ENCODE results near the gene ZAP70. TPM values are rescaled to one million over a fixed set of nuclear protein-coding genes. Genes with fewer than 3 reads are reported as not detected.

The ZAP70 gene
- total RNA-seq, 1 experiment from 2014 or later = 0.61 TPM

GRCh38 chr2:97678298-97678697 is 35.1 kb upstream of the ZAP70 start:
- Mint-ChIP-seq H3K27ac (no peak overlapping the region), H3K27me3 (ENCODE audit: low read depth) (no peaks in the 10 kb centered on the region; the same call in 1 of the 2 replicates), H3K4me3 (no peak overlapping the region), H3K36me3 (peaks cover 20% of the 10 kb centered on the region), H3K9me3 (peaks cover 32% of the 10 kb centered on the region), H3K4me1 (peaks cover 21% of the 10 kb centered on the region)
- no peak for DNase-seq (ENCODE audit: low spot score)
- ATAC-seq = no peak
- CTCF ChIA-PET = interaction anchor here (1.0 kb wide), 1 partner anchor 13 kb away, joined by 3 read pairs; no protein-coding TSS in a partner anchor
- POLR2A ChIA-PET = no interaction called here
- no peak for TF ChIP-seq EMX1 (CRISPR knock-in tag; IDR thresholded peaks at IDR 0.05)
- TF ChIP-seq ZNF512 (CRISPR knock-in tag; IDR thresholded peaks at IDR 0.05; ENCODE audit: borderline replicate concordance) = no peak
- no peak for TF ChIP-seq SMAD4 (CRISPR knock-in tag; IDR thresholded peaks at IDR 0.05)
- TF ChIP-seq HMGXB4 (CRISPR knock-in tag; IDR thresholded peaks at IDR 0.05) = no peak
- no peak for TF ChIP-seq ZNF425 (CRISPR knock-in tag; conservative IDR thresholded peaks at IDR 0.05)
- TF ChIP-seq ATF6 (CRISPR knock-in tag; IDR thresholded peaks at IDR 0.05) = no peak
- no peak for TF ChIP-seq FOXP1 (CRISPR knock-in tag; IDR thresholded peaks at IDR 0.05; ENCODE audit: borderline replicate concordance)
- TF ChIP-seq ZNF396 (CRISPR knock-in tag; IDR thresholded peaks at IDR 0.05; ENCODE audit: borderline replicate concordance) = no peak
- no peak for TF ChIP-seq NR3C1 (CRISPR knock-in tag; conservative IDR thresholded peaks at IDR 0.05; ENCODE audit: low read depth)
- no peak for TF ChIP-seq MLX (CRISPR knock-in tag; IDR thresholded peaks at IDR 0.05)
- no peak for TF ChIP-seq ZSCAN18 (CRISPR knock-in tag; IDR thresholded peaks at IDR 0.05)
- no peak for TF ChIP-seq SP1 (CRISPR knock-in tag; conservative IDR thresholded peaks at IDR 0.05)
- TF ChIP-seq PRDM15 (CRISPR knock-in tag; IDR thresholded peaks at IDR 0.05) = no peak
- no peak for TF ChIP-seq ZMAT4 (CRISPR knock-in tag; IDR thresholded peaks at IDR 0.05)
- no peak for TF ChIP-seq ARID4B (CRISPR knock-in tag; IDR thresholded peaks at IDR 0.05; ENCODE audit: borderline replicate concordance)

All from WTC11 (cell line).